ENCODE measurements around the gene ART4.

The ART4 gene

GRCh38 chr12:14850929-14851663 is 7.8 kb upstream of the ART4 start:
- DNase-seq (ENCODE audit: low spot score) = no peak

- DNase-seq (ENCODE audit: low spot score) = no peak
These were observed 6.3 kb upstream of the ART4 start for GRCh38 chr12:14849661-14850060.

- DNase-seq (ENCODE audit: low spot score) = no peak
These were observed 3.7 kb upstream of the ART4 start for GRCh38 chr12:14846876-14847580.

- peak; percentile 9 for DNase-seq (ENCODE audit: low spot score)
These were observed 2.8 kb upstream of the ART4 start for GRCh38 chr12:14846042-14846587.

GRCh38 chr12:14845350-14845750 is 2.0 kb upstream of the ART4 start:
- peak; percentile 79 for DNase-seq (ENCODE audit: low spot score)

- no peak for DNase-seq (ENCODE audit: low spot score)
These were observed 1.1 kb upstream of the ART4 start for GRCh38 chr12:14844401-14844800.

GRCh38 chr12:14842315-14842714 is 1.0 kb downstream of the ART4 start:
- DNase-seq (ENCODE audit: low spot score) = no peak

GRCh38 chr12:14841761-14842160 is 1.6 kb downstream of the ART4 start:
- no peak for DNase-seq (ENCODE audit: low spot score)

GRCh38 chr12:14840616-14841015 is 2.7 kb downstream of the ART4 start:
- no peak for DNase-seq (ENCODE audit: low spot score)

GRCh38 chr12:14839262-14839661 is 4.1 kb downstream of the ART4 start:
- no peak for DNase-seq (ENCODE audit: low spot score)

GRCh38 chr12:14836336-14837210 is 6.8 kb downstream of the ART4 start:
- DNase-seq (ENCODE audit: low spot score) = no peak

GRCh38 chr12:14834509-14834908 is 8.8 kb downstream of the ART4 start:
- no peak for DNase-seq (ENCODE audit: low spot score)

- no peak for DNase-seq (ENCODE audit: low spot score)
These were observed 9.4 kb downstream of the ART4 start for GRCh38 chr12:14833952-14834351.

GRCh38 chr12:14833336-14833735 is 10.0 kb downstream of the ART4 start:
- DNase-seq (ENCODE audit: low spot score) = no peak

GRCh38 chr12:14828892-14829291 is 14.4 kb downstream of the ART4 start:
- DNase-seq (ENCODE audit: low spot score) = peak; percentile 40

- no peak for DNase-seq (ENCODE audit: low spot score)
These were observed 16.3 kb downstream of the ART4 start for GRCh38 chr12:14827043-14827442.

- DNase-seq (ENCODE audit: low spot score) = no peak
These were observed 16.8 kb downstream of the ART4 start for GRCh38 chr12:14826491-14826890.

GRCh38 chr12:14825256-14825655 is 18.1 kb downstream of the ART4 start:
- DNase-seq (ENCODE audit: low spot score) = no peak

- DNase-seq (ENCODE audit: low spot score) = no peak
These were observed 19.2 kb downstream of the ART4 start for GRCh38 chr12:14824012-14824634.

GRCh38 chr12:14814014-14814413 is 29.3 kb downstream of the ART4 start, which contains the start of gene SMCO3:
SMCO3 (minus strand) TSS chr12:14814182; CDS start chr12:14806680, 7,502 bp downstream.
- DNase-seq (ENCODE audit: low spot score) = no peak

GRCh38 chr12:14811486-14811885 is 31.8 kb downstream of the ART4 start:
- no peak for DNase-seq (ENCODE audit: low spot score)

All from NAMALWA (cell line).